ENCODE measurements around the gene ADGRA1.

The ADGRA1 gene

GRCh38 chr10:133154996-133155778 is 67.5 kb downstream of the ADGRA1 start:
- DNase-seq, result no peak

- DNase-seq, result no peak
Measured at GRCh38 chr10:133156674-133157579, 69.2 kb downstream of the ADGRA1 start.

- no peak for DNase-seq
Measured at GRCh38 chr10:133157662-133158436, 70.1 kb downstream of the ADGRA1 start.

- DNase-seq, result no peak
Measured at GRCh38 chr10:133158437-133158755, 70.7 kb downstream of the ADGRA1 start.

- DNase-seq, result no peak
Measured at GRCh38 chr10:133158756-133159610, 71.3 kb downstream of the ADGRA1 start.

- DNase-seq, result no peak
Measured at GRCh38 chr10:133159611-133159949, 71.9 kb downstream of the ADGRA1 start.

- no peak for DNase-seq
Measured at GRCh38 chr10:133159950-133160825, 72.5 kb downstream of the ADGRA1 start, which contains the start of gene KNDC1. TSS of gene KNDC1 (plus strand) at chr10:133160219. CDS start at chr10:133160468, 249 bp downstream.

- DNase-seq, result no peak
Measured at GRCh38 chr10:133160826-133161471, 73.2 kb downstream of the ADGRA1 start.

- no peak for DNase-seq
Measured at GRCh38 chr10:133161486-133162109, 73.9 kb downstream of the ADGRA1 start.

- no peak for DNase-seq
Measured at GRCh38 chr10:133162178-133162909, 74.6 kb downstream of the ADGRA1 start.

GRCh38 chr10:133162910-133163856 is 75.5 kb downstream of the ADGRA1 start:
- no peak for DNase-seq

GRCh38 chr10:133163889-133164815 is 76.4 kb downstream of the ADGRA1 start:
- DNase-seq, result no peak

GRCh38 chr10:133164816-133165555 is 77.3 kb downstream of the ADGRA1 start:
- no peak for DNase-seq

- no peak for DNase-seq
Measured at GRCh38 chr10:133165556-133166503, 78.1 kb downstream of the ADGRA1 start.

GRCh38 chr10:133166504-133166827 is 78.7 kb downstream of the ADGRA1 start:
- no peak for DNase-seq

All from NCI-H2081 (cell line).